A673 (cell line): ENCODE results near the gene GPR161.

ENCODE experiments used
- CTCF ChIP-seq: fragments of 300-800, 200-600 bp; sonication (generic); conservative IDR thresholded peaks from 2 replicates; pipeline ENCODE4 v1.5.1; 2017; ENCODE audit warnings: low read depth, mild to moderate bottlenecking, antibody characterized with exemption, low read length, moderate library complexity, mixed read lengths
- EZH2 ChIP-seq: fragments of 200-600 bp; sonication (generic); IDR thresholded peaks from 2 replicates; pipeline ENCODE4 v1.6.1; 2017; ENCODE audit warnings: borderline replicate concordance, low read depth, mild to moderate bottlenecking, mixed read lengths, antibody characterized with exemption, low read length; ENCODE audit not compliant: poor library complexity, severe bottlenecking

GRCh38 chr1:168110896-168111545 lies 25.7 kb downstream of the GPR161 start:
- TF ChIP-seq CTCF (no peak), EZH2 (no peak)
